GM18519 (cell line): Measurements from ENCODE around the gene SLC25A21.
"Not testable (repeated sequence)": the region's sequence is repeated elsewhere in the genome, so short reads cannot be mapped to it uniquely, and the experiment has no call there.

ENCODE experiments used
- ATAC-seq: cut with Tn5 transposase; IDR thresholded peaks from one replicate; pipeline ENCODE4 v1.9.1; 2021; ENCODE audit warnings: mild to moderate bottlenecking, moderate library complexity; ENCODE audit not compliant: unreplicated experiment, low FRiP score

The SLC25A21 gene

DNA sequence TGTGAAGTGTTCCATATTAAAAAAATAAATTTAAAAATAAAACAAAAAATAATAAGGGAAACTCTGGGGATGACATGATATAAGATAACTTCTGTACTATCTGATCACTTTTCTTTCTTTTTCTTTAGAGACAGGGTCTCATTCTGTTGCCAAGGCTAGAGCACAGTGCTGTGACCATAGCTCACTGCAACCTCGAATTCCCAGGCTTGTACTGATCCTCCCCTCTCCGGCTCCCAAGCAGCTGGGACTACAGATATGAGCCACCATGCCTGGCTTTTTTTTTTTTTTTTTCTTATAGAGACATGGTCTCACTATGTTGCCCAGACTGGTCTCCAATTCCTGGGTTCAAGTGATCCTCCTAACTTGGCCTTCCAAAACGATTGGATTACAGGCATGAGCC is 14.9 kb upstream of the SLC25A21 start:
- ATAC-seq: no peak

DNA sequence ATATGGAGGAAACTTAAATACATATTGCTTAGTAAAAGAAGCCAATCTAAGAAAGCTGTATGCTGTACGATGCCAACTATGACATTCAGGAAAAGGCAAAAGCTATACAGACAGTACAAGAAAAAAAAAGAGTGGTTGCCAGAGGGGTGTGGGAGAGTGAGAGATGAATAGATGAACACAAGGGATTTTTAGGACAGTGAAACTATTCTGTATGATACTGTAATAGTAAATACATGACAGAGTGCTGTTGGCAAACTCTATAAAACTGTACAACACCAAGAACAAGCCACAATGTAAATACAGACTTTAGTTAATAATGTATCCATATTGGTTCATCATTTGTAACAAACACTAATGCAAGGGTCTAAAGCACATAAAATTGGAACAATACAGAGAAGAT is 14.5 kb upstream of the SLC25A21 start:
- ATAC-seq: no peak

DNA sequence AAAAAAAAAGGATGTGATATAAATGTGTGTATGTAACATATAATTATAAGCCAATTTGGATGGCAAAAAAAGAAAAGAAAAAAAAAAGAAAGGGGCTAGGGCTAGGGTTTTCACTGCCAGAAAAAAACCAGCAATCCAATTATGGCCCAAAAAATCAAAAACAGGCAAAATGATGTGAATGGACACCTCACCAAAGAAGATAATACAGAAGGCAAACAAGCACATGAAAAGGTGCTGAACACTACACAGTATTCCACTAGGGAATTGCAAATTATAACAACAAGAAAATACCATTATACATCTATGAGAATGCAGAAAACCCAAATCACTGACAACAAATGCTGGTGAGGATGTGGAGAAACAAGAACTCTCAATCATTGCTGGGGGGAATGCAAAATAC is 13.3 kb upstream of the SLC25A21 start:
- no peak for ATAC-seq

DNA sequence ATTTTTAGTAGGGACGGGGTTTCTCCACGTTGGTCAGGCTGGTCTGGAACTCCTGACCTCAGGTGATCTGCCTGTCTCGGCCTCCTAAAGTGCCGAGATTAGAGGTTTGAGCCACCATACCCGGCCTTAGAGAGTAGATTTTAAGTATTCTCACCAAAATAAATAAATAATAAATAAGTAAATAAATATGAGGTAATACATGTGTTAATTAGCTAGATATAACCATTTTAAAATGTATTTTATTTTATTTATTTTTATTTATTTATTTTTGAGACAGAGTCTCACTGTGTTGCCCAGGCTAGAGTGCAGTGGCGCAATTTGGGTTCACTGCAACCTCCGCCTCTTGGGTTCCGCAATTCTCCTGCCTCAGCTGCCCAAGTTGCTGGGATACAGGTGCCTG is 12.1 kb upstream of the SLC25A21 start:
- ATAC-seq: not testable (repeated sequence)

DNA sequence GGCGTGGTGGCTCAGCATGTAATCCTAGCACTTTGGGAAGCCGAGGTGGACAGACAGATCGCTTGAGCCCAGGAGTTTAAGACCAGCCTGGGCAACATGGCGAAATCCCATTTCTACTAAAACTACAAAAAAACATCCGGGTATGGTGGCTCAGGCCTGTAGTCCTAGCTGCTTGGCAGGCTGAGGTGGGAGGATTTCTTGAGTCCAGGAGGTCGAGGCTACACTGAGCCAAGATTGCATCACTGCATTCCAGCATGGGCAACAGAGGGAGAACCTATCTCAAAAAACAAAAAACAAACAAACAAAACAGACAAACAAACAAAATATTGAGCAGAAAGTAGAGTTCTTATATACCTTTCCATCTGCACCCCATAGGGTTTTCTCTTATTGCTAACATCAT is 9.0 kb upstream of the SLC25A21 start:
- no peak for ATAC-seq

DNA sequence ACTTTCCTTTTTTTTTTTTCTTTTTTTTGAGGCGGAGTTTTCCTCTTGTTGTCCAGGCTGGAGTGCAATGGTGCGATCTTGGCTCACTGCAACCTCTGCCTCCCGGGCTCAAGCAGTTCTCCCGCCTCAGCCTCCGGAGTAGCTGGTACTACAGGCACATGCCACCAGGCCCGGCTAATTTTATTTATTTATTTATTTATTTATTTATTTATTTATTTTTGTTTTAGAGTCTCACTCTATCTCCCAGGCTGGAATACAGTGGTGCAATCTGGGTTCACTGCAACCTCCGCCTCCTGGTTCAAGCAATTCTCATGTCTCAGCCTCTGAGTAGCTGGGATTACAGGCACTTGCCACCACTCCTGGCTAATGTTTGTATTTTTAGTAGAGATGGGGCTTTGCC is 8.5 kb upstream of the SLC25A21 start:
- ATAC-seq: not testable (repeated sequence)

DNA sequence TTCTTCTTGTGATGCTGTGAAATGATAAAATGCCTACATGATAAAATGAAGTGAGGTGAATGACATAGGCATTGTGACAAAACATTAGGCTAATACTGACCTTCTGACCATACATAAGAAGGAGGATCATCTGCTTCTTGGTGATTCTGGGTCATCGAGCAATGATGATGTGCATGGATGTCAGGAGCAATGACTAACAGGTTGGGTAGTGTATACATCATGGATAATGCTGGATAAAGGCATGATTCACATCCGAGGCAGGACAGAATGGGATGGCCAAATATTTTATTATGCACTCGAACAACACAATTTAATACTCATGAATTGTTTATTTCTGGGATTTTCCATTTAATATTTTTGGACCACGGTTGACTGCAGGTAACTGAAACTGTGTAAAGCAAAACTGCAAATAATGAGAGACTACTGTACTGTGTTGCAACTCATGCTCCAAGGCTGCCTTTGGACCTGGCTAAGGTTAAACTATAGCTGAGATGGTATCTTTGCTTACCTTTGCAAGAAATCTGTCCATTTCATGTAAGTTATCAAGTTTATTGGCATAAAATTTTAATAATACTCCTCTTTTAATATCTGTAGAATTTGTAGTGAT is 7.6 kb upstream of the SLC25A21 start:
- no peak for ATAC-seq

DNA sequence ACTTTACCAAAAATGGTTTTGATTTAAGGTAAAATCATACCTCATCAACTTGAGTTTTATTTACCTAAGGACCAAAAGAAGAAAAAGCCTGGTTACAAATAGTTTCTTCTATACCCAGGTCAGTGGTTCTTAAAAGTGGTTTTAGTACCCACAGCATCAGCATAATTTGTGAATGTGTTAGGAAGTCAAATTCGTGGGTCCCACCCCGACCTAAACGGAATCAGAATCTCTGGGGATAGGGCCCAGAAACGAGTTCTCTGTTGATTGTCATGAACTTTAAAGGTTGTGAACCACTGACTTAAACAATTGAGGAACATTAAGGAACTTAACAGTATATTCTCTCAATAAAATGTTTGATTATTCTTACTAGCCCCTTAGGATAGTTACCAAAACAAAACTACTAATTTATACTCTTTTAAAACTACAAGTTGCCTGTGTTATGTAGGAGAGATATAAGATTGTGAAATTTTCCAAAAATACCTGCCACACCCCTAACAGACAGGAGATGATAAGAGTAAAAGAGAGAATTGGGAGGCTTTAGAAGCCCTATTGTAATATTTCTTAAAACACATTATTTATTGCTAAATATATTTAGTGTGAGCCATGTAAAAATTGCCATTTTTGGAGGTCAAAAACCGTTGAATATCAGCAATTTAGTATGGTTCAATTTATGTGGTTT is 669 bp upstream of the SLC25A21 start:
- ATAC-seq: no peak

DNA sequence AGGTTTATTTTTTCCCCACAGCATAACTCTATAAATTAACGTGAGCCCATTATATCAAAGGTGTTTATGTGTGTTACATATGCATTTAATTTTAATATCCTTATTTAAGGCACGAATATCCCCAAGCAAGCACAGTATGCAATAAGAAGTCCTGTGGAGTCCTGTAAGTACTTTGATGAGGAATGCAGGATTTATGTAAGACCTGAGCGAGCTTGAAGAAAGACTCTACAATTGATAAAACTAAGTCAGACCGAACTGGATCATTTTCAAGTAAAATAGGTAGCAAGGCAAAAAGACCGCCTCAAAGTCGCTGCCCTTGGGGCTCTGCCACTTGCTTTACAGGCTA is 755 bp downstream of the SLC25A21 start:
- no peak for ATAC-seq

DNA sequence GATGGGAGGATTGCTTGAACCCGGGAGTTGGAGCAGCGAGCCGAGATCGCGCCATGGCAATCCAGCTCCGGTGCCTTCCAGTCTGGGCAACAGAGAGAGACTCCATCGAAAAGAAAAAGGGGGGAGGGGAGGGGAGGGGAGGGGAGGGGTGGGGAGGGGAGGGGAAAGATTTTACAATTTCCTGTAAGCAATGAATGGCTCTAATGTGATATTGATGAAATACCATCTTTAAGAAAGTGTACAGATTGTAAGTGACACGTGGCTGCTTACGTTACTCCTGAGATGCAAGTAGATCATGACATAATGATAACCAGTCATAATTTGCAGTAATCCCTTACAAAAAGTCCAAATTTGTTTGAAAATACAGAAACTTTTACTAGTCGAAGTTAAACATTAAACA is 1.4 kb downstream of the SLC25A21 start:
- no peak for ATAC-seq

DNA sequence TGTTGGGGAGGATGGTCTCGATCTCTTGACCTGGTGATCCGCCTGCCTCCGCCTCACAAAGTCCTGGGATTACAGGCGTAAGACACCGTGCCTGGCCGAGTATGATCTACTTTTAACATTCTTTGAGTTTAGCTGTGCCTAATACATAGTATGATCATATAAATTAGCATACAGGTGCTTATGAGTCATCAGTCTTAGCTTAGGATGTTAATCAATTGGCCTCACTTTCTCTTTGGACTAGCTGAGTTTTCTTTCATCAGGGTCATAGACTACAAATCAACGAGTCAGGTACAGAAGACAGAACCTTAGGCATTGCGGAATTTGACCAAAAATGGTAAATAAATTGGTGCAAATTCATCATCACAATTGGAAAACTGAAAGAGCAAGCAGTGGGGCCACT is 2.2 kb downstream of the SLC25A21 start:
- no peak for ATAC-seq

DNA sequence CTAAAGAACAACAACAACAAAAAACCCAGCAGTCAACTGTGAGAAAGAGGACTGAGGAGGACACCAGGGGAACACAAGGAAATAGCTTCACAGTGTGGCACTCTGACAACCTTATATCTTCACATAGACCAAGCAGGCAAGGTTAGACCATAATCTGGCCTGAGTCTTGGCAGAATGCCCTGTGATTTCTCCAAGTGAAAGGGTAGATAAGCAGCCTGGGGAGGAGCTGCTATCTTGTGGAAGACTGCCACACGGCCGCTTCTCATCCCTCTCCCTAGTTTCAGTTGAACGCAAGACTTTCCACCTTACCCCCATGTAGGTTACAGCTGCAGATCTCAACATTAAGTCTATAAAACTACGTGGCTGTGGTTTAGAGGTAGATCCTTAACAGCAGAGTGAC is 3.7 kb downstream of the SLC25A21 start:
- no peak for ATAC-seq

DNA sequence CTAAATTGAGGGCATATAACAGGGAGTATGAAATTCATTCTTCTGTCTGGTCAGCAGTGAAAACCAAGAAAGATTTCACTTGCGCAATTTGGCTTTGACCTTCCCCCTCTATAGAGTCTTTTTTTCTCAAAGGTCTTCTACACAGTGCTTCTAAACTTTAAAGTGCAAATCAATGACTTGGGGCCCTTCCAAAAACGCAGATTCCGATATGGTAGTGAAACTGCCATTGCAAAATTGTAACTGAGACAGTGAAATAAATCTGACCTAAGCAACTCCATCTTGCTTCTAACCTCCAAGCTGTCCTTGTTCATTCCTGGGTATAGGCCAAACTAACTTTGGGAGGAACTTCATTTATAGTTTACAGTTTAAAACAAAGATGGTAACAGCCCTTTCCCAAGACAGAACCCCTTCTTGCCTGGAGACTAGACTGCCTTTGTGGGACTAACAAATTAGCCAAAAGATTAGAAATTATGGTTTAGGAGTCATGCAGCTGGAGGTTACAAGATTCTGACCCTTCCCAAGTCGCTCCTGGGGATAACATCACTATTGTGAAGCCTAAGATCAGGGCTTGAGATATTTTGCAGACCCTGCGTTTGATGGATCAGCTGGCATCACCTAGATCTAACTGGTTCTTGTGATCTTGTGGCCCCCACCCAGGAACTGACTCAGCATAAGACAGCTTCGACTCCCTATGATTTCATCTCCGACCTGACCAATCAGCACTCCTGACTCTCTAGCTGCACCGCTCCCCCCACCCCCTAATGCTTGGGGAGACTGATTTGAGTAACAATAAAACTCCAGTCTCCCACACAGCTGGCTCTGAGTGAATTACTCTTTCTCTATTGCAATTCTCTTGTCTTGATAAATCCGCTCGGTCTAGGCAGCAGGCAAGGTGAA is 5.0 kb downstream of the SLC25A21 start:
- no peak for ATAC-seq

DNA sequence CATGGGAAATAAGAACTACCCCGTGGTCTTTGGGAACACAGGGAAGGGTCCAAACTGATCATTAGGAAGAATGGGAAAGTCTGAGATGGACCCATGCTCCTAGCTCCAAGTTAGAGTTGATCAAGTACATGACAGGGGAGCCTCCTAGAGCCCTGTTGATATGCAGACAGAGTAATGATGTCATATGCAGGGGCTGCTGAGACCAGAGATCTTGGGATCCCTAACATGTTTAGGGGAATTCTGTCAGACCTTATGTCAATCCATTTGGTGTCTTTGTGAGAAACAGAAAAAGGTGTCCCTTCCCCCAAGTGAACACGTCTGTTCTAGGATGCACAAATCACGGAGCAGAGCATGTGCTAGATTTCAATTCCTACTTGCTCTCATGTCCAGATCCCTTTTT is 6.6 kb downstream of the SLC25A21 start:
- ATAC-seq: no peak

DNA sequence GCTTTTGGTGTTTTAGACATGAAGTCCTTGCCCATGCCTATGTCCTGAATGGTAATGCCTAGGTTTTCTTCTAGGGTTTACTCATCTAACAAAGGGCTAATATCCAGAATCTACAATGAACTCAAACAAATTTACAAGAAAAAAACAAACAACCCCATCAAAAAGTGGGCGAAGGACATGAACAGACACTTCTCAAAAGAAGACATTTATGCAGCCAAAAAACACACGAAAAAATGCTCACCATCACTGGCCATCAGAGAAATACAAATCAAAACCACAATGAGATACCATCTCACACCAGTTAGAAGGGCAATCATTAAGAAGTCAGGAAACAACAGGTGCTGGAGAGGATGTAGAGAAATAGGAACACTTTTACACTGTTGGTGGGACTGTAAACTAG is 10.1 kb downstream of the SLC25A21 start:
- ATAC-seq: not testable (repeated sequence)

DNA sequence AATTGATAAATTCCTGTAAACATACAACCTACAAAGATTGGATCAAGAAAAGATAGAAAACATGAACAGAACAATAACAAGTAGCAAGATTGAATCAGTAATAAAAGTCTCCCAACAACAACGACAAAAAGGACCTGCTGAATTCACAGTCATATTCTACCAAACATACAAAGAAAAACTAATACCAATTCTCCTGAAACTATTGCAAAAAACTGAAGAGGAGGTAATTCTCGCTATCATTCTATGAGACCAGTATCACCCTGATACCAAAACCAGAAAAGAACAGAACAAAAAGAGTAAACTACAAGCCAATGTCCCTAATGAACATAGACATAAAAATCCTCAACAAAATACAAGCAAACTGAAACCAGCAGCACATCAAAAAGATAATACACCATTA is 14.4 kb downstream of the SLC25A21 start:
- ATAC-seq: no peak

DNA sequence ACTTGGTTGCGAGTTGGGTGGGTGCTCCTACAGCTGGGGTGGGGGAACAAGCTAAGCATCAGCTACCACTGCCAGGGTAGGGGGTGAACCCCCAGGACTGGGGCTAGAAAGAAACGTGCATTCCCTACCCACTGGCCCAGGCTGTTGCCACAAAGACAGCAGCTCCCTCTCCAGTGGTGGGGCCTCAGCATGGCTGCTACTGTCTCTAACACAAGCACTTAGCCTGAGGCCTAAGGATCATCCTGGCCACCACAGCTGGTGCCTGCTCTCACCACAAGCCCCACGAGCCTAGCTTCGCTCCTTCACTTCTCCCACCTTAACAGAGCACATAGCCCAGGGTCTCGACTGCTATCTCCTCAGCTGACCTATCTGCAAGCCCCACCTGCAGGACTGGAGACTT is 18.9 kb downstream of the SLC25A21 start:
- no peak for ATAC-seq

DNA sequence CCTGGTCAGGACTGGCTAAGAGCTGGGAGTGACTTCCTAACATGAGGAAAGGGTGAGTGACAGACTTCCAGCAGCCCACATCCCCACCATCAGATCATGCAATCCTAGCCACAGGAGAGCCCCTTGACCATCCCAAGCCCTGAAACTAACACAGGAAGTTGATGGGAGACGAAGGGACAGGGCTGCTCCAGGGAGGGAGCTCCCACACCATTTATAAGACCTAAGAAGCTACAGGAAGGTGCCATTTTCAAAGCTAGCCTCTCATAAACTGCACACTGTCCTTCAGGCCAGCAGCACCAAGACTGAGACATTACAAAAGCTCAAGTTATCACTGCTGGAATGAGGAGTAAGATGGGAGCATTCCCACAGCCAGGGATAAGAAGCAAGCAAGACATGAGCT is 19.4 kb downstream of the SLC25A21 start:
- no peak for ATAC-seq

DNA sequence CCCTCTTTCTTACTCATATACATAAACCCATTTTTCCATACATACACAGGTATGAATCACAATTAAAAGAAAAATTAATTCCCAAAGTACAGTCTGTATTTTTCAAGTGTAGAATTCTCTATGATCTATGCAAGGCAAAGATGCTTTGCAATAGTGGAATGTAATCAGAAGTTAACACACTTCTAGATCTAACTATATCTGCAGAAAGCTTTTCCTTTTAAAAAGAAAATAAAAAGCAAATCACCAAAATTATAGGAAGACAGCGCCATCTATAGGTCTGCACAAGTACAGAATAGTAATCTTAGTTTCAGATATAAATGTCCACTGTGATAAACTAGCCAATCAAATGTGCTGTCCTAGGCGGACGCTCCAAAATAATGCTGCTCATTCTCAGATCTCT is 22.0 kb downstream of the SLC25A21 start:
- ATAC-seq: no peak

DNA sequence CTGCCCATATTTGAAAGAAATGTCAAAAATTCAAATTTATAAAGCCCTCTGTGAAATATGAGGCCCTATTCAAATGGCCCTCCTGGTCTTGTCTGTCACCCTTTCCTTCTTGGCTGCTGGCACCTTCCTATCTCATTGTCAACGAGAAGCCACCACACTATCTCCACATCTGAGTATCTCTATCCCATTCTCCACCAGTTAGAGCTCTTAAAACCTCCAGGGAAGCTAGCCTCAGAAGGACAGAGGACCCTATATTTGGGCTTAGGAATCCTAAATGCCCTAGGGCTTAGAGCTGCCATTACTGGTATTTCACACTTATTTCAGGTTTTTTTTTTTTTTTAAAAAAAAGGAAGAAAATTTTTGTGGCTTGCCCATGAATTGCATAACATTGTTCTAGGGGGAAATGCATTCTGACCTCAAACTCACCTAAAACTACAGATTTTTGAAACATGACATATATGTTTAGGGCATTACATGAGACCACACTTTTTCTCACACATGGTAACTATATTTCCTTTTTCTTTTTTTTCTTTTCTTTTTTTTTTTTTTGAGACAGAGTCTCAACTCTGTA is 25.0 kb downstream of the SLC25A21 start:
- no peak for ATAC-seq

DNA sequence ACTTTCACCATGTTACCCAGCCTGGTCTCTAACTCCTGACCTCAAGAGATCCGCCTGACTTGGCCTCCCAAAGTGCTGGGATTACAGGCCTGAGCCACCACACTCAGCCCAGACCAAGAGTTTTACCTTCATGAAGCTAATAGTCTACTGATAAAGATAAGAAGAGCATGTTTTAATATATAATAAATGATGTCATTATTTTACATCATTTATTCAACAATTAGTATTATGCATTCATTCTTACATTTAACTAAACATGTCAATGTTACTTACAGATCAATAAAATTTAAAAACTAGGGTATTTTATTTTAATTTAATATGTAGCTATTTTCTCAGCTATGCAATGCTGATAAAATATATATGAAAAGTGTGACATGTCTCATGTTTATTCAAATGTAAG is 26.0 kb downstream of the SLC25A21 start:
- ATAC-seq: not testable (repeated sequence)
